Neutrophil (primary cell): ENCODE measurements around the gene PSENEN.

Experiments used
- H3K27ac ChIP-seq: fragments of 200-600 bp; sonication (generic); 2 replicates; pipeline ENCODE4 v1.5.1; 2016; ENCODE audit warnings: mild to moderate bottlenecking, moderate library complexity
- H3K27me3 ChIP-seq: fragments of 200-600 bp; sonication (generic); 2 replicates; pipeline ENCODE4 v1.6.0; 2016; ENCODE audit warnings: mild to moderate bottlenecking
- H3K36me3 ChIP-seq: fragments of 200-600 bp; sonication (generic); 2 replicates; pipeline ENCODE4 v1.5.1; 2017
- H3K4me1 ChIP-seq, 2 experiments: fragments of 200-600 bp in 1 of 2; sonication (generic) in 1 of 2; 1 replicate in 1 of 2; 2 replicates in 1 of 2; pipeline versions ENCODE4 v1.5.1 to v1.6.1; 2013 to 2016; ENCODE audit warnings: low read depth in 1 of 2, low read length in 1 of 2, mild to moderate bottlenecking in 1 of 2, moderate library complexity in 1 of 2; ENCODE audit not compliant: control insufficient read depth in 1 of 2, insufficient read depth in 1 of 2
- H3K4me3 ChIP-seq, 2 experiments: fragments of 200-600 bp in 1 of 2; sonication (generic) in 1 of 2; 1 replicate in 1 of 2; 2 replicates in 1 of 2; pipeline ENCODE4 v1.5.1; 2013 to 2016; ENCODE audit warnings: low read depth in 1 of 2, low read length in 1 of 2, mild to moderate bottlenecking in 1 of 2, moderate library complexity in 1 of 2
- H3K9me3 ChIP-seq: fragments of 200-600 bp; sonication (generic); 2 replicates; pipeline ENCODE4 v1.5.1; 2016
- CTCF ChIP-seq: fragments of 200-600 bp; sonication (generic); IDR thresholded peaks from 2 replicates; pipeline ENCODE4 v1.5.1; 2016; ENCODE audit warnings: antibody characterized with exemption

PSENEN gene

GRCh38 chr19:35730326-35730725 lies 15.1 kb upstream of the PSENEN start:
- Histone ChIP-seq H3K4me1 (no peaks in the 10 kb centered on the region), H3K27ac (no peak overlapping the region), H3K4me3 (no peak overlapping the region), H3K9me3 (no peaks in the 10 kb centered on the region), H3K36me3 (peaks cover 100% of the 10 kb centered on the region), H3K27me3 (no peaks in the 10 kb centered on the region)
- no peak for TF ChIP-seq CTCF

DNA sequence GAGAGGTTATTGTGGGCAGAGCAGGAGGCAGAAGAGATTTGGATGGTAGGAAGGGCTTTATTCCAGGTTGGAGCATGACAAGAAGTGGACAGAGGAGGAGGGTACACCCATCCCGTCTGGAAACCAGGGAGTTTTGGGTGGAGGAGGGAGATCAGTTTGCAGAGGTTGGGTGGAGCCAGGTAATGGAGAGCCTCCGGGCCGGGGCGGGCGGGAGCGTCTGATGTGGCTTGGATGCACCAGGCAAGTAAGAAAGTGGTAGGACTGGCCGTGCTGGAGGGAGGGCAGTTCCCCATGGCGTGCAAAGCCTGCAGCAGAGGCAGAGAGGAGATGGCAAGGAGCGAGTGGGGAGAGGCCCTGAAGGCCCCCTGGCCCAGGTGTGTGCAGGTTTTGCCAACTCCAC lies 14.1 kb upstream of the PSENEN start:
- no peak overlapping the region for H3K4me3 ChIP-seq
- no peaks in the 10 kb centered on the region for H3K27me3 ChIP-seq
- peaks cover 100% of the 10 kb centered on the region for H3K36me3 ChIP-seq
- no peak overlapping the region for H3K27ac ChIP-seq
- no peak for TF ChIP-seq CTCF
- H3K4me1 ChIP-seq, result no peaks in the 10 kb centered on the region
- no peaks in the 10 kb centered on the region for H3K9me3 ChIP-seq

DNA sequence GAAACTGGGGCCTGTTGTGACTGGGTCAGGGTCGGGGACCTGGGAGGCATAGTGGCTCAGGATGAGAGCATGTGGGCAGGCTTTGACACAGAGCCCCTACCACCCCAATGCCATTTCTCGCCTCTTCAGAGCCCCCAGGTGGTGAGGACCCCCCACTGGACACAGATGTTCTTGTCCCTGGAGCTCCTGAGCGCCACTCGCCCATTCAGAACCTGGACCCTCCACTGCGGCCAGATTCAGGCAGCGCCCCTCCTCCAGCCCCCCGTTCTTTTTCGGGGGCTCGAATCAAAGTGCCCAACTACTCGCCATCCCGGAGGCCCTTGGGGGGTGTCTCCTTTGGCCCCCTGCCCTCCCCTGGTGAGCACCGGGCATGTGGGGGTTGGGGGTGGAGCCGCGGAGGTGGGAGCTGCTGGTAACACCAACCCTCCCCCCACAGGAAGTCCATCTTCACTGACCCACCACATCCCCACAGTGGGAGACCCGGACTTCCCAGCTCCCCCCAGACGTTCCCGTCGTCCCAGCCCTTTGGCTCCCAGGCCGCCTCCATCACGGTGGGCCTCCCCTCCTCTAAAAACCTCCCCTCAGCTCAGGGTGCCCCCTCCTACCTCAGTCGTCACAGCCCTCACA lies 13.6 kb upstream of the PSENEN start:
- H3K27me3 ChIP-seq, result no peaks in the 10 kb centered on the region
- peaks cover 100% of the 10 kb centered on the region for H3K36me3 ChIP-seq
- H3K4me3 ChIP-seq, result no peak overlapping the region
- no peaks in the 10 kb centered on the region for H3K9me3 ChIP-seq
- no peaks in the 10 kb centered on the region for H3K4me1 ChIP-seq
- no peak for TF ChIP-seq CTCF
- H3K27ac ChIP-seq, result no peak overlapping the region

GRCh38 chr19:35732540-35733179 lies 12.8 kb upstream of the PSENEN start:
- Histone ChIP-seq H3K9me3 (no peaks in the 10 kb centered on the region), H3K36me3 (peaks cover 100% of the 10 kb centered on the region), H3K27ac (no peak overlapping the region), H3K27me3 (no peaks in the 10 kb centered on the region), H3K4me3 (no peak overlapping the region), H3K4me1 (no peaks in the 10 kb centered on the region)
- TF ChIP-seq CTCF, result no peak

DNA sequence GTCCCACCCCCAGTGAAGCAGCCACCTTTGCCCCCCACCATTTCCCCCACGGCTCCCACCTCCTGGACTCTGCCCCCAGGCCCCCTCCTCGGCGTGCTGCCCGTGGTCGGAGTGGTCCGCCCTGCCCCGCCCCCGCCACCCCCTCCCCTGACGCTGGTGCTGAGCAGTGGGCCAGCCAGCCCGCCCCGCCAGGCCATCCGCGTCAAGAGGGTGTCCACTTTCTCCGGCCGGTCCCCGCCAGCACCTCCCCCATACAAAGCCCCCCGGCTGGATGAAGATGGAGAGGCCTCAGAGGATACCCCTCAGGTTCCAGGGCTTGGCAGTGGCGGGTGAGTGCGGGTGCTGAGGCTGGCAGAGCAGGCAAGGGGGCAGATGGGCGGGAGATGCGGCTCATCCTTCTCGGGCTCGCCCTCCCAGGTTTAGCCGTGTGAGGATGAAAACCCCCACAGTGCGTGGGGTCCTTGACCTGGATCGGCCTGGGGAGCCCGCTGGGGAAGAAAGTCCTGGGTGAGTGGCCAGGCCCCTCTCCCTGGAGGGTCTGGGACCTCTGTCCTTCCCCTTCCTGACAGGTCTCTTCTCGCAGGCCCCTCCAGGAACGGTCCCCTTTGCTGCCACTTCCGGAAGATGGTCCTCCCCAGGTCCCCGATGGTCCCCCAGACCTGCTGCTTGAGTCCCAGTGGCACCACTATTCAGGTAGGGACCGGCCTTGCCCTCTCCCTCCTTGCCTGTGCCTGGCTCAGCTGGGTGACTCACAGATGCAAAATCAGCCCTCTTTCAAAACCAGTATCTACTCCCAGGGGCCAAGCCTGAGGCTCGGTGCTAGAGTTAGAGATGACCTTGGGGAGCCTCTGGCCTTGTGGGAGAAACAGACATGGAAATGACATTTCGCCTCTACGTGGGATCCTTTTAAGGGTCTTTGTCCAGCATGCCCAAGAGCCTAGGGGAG lies 12.0 kb upstream of the PSENEN start:
- Histone ChIP-seq H3K36me3 (peaks cover 100% of the 10 kb centered on the region), H3K27me3 (no peaks in the 10 kb centered on the region), H3K4me3 (no peak overlapping the region), H3K9me3 (no peaks in the 10 kb centered on the region), H3K4me1 (no peaks in the 10 kb centered on the region), H3K27ac (no peak overlapping the region)
- TF ChIP-seq CTCF, result no peak
